ENCODE results near the gene PIP5K1C.

PIP5K1C gene

GRCh38 chr19:3673506-3674439, 26.5 kb downstream of the PIP5K1C start:
- no peak overlapping the region for H3K4me3 ChIP-seq (replicated peaks; ENCODE audit: low read depth, low read length)
- H3K36me3 ChIP-seq (ENCODE audit: control insufficient read depth, insufficient read depth, low read length): no peaks in the 10 kb centered on the region; the same call in none of the 2 replicates
- no peak for DNase-seq (ENCODE audit: extremely low read depth, insufficient read length)
- TF ChIP-seq CTCF (IDR thresholded peaks at IDR 0.05; ENCODE audit: insufficient read depth, low read length, poor library complexity, severe bottlenecking): no peak
- H3K27me3 ChIP-seq (replicated peaks; ENCODE audit: control insufficient read depth, insufficient read depth, low read length): no peaks in the 10 kb centered on the region

GRCh38 chr19:3672993-3673392, 27.3 kb downstream of the PIP5K1C start:
- no peak overlapping the region for H3K4me3 ChIP-seq (replicated peaks; ENCODE audit: low read depth, low read length)
- no peaks in the 10 kb centered on the region; the same call in none of the 2 replicates for H3K36me3 ChIP-seq (ENCODE audit: control insufficient read depth, insufficient read depth, low read length)
- DNase-seq (ENCODE audit: extremely low read depth, insufficient read length): no peak
- H3K27me3 ChIP-seq (replicated peaks; ENCODE audit: control insufficient read depth, insufficient read depth, low read length): no peaks in the 10 kb centered on the region
- no peak for TF ChIP-seq CTCF (IDR thresholded peaks at IDR 0.05; ENCODE audit: insufficient read depth, low read length, poor library complexity, severe bottlenecking)

GRCh38 chr19:3672575-3672948, 27.7 kb downstream of the PIP5K1C start:
- H3K4me3 ChIP-seq (replicated peaks; ENCODE audit: low read depth, low read length): no peak overlapping the region
- no peaks in the 10 kb centered on the region; the same call in none of the 2 replicates for H3K36me3 ChIP-seq (ENCODE audit: control insufficient read depth, insufficient read depth, low read length)
- DNase-seq (ENCODE audit: extremely low read depth, insufficient read length): no peak
- TF ChIP-seq CTCF (IDR thresholded peaks at IDR 0.05; ENCODE audit: insufficient read depth, low read length, poor library complexity, severe bottlenecking): no peak
- H3K27me3 ChIP-seq (replicated peaks; ENCODE audit: control insufficient read depth, insufficient read depth, low read length): no peaks in the 10 kb centered on the region

GRCh38 chr19:3671680-3672574, 28.3 kb downstream of the PIP5K1C start:
- Histone ChIP-seq H3K36me3 (ENCODE audit: control insufficient read depth, insufficient read depth, low read length) (no peaks in the 10 kb centered on the region; the same call in none of the 2 replicates), H3K4me3 (replicated peaks; ENCODE audit: low read depth, low read length) (peak overlapping the region; percentile 43), H3K27me3 (replicated peaks; ENCODE audit: control insufficient read depth, insufficient read depth, low read length) (no peaks in the 10 kb centered on the region)
- no peak for TF ChIP-seq CTCF (IDR thresholded peaks at IDR 0.05; ENCODE audit: insufficient read depth, low read length, poor library complexity, severe bottlenecking)
- DNase-seq (ENCODE audit: extremely low read depth, insufficient read length): no peak

GRCh38 chr19:3670796-3671679, 29.2 kb downstream of the PIP5K1C start:
- peak overlapping the region; percentile 43 for H3K4me3 ChIP-seq (replicated peaks; ENCODE audit: low read depth, low read length)
- H3K36me3 ChIP-seq (ENCODE audit: control insufficient read depth, insufficient read depth, low read length): peaks cover 2% of the 10 kb centered on the region
- no peak for TF ChIP-seq CTCF (IDR thresholded peaks at IDR 0.05; ENCODE audit: insufficient read depth, low read length, poor library complexity, severe bottlenecking)
- DNase-seq (ENCODE audit: extremely low read depth, insufficient read length): peak; percentile 65
- H3K27me3 ChIP-seq (replicated peaks; ENCODE audit: control insufficient read depth, insufficient read depth, low read length): no peaks in the 10 kb centered on the region

All from GM06990 (cell line).